Smooth muscle cell (in vitro differentiated cells): ENCODE results near the gene SMYD3. TPM values are rescaled to one million over a fixed set of nuclear protein-coding genes. Genes with fewer than 3 reads are reported as not detected.

ENCODE experiments used
- DNase-seq: peaks from one replicate; lab custom pipeline; 2025; ENCODE audit not compliant: unreplicated experiment; lab: John Stamatoyannopoulos, UW
- H2AFZ ChIP-seq: fragments of 200-600 bp; sonication (generic); 2 replicates; pipeline ENCODE4 v1.6.0; 2016; ENCODE audit warnings: antibody characterized with exemption, low read depth, mild to moderate bottlenecking
- H3F3A ChIP-seq: fragments of 200-600 bp; sonication (generic); 2 replicates; pipeline ENCODE4 v1.6.0; 2017; ENCODE audit warnings: antibody characterized with exemption, low read depth
- H3K27ac ChIP-seq: fragments of 200-600 bp; sonication (generic); 2 replicates; pipeline ENCODE4 v1.5.1; 2016; ENCODE audit warnings: low read depth, mild to moderate bottlenecking
- H3K27me3 ChIP-seq: fragments of 200-600 bp; sonication (generic); 2 replicates; pipeline ENCODE4 v1.6.1; 2016; ENCODE audit warnings: low read depth, mild to moderate bottlenecking
- H3K36me3 ChIP-seq: fragments of 200-600 bp; sonication (generic); 2 replicates; pipeline ENCODE4 v1.5.1; 2016; ENCODE audit warnings: low read depth
- H3K4me1 ChIP-seq: fragments of 200-600 bp; sonication (generic); 2 replicates; pipeline ENCODE4 v1.5.1; 2016; ENCODE audit warnings: low read depth
- H3K4me2 ChIP-seq: fragments of 200-600 bp; sonication (generic); 2 replicates; pipeline ENCODE4 v1.6.0; 2016; ENCODE audit warnings: mild to moderate bottlenecking
- H3K4me3 ChIP-seq: fragments of 200-600 bp; sonication (generic); 2 replicates; pipeline ENCODE4 v1.5.1; 2016; ENCODE audit warnings: mild to moderate bottlenecking
- H3K79me2 ChIP-seq: fragments of 200-600 bp; sonication (generic); 2 replicates; pipeline ENCODE4 v1.6.0; 2016; ENCODE audit warnings: low read depth, mild to moderate bottlenecking
- H3K9ac ChIP-seq: fragments of 200-600 bp; sonication (generic); 2 replicates; pipeline ENCODE4 v1.6.0; 2016; ENCODE audit warnings: low read depth
- H3K9me3 ChIP-seq: fragments of 200-600 bp; sonication (generic); replicated peaks from 2 replicates; pipeline ENCODE4 v1.5.1; 2016; ENCODE audit warnings: low read depth
- H4K20me1 ChIP-seq: fragments of 200-600 bp; sonication (generic); 2 replicates; pipeline ENCODE4 v1.6.0; 2016; ENCODE audit warnings: low read depth
- CTCF ChIP-seq: fragments of 200-600 bp; sonication (generic); IDR thresholded peaks from 2 replicates; pipeline ENCODE4 v1.5.1; 2017; ENCODE audit warnings: borderline replicate concordance, mild to moderate bottlenecking, antibody characterized with exemption; ENCODE audit not compliant: insufficient read depth, poor library complexity, severe bottlenecking
- WGBS: methylation state at CpG from one replicate; pipeline ENCODE4 v1.1.7; 2016; ENCODE audit warnings: low lambda C conversion rate; 5-methylcytosine and 5-hydroxymethylcytosine counted together
- polyA plus RNA-seq: library from polyadenylated mRNA; unstranded; fragments of >200 nt; fragmentation: Nextera tagmentation; extraction: Ambion mirVana; gene quantifications from 2 replicates; pipeline ENCODE4 v1.2.1, GENCODE V29; 2016
- total RNA-seq: library from RNA; depleted of rRNA; stranded (reverse); fragments of >200 nt; gene quantifications from 2 replicates; pipeline ENCODE4 v1.2.3, GENCODE V29; 2014

Gene SMYD3
- total and polyA plus RNA-seq, 2 experiments from 2014 or later, result 162 to 301 TPM

DNA sequence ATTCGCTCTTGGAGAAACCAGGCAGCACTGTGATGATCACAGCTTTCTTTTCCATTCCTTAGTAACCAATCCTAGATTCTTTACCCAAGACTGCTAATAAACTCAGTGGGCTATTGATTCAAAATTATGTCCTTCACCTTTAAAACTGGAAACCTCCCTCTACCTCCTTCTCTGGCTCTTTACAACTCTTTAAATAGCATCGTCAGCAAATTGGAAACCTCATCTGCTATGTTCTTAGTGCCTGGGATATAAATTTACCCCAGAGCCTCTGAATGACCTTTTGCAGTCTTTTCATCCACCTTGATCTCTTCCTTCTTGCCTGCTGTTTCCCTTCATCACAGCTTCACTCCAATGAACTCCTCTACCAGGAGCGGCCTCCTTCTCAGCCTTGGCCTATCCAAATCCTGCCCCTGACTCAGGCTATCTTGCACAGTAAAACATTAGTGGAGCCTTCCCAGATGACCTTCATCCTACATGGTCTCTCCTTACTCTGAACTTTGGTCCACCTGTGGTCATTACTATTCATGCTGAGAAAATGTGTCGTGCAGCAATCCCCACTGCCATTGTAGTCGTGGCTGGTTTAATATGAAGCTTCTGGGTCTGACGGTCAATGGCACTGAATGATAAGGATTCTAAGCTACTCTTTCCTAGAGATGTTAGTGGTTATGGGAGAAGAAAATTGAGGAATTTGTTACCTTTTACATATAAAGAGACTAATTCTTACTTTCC is 644.1 kb downstream of the SMYD3 start:
- Histone ChIP-seq H3K9ac (no peak overlapping the region), H3F3A (peaks cover 14% of the 10 kb centered on the region), H3K27ac (no peak overlapping the region), H2AFZ (no peak overlapping the region), H3K9me3 (no peaks in the 10 kb centered on the region), H3K36me3 (peaks cover 4% of the 10 kb centered on the region), H3K27me3 (no peaks in the 10 kb centered on the region), H3K79me2 (peaks cover 3% of the 10 kb centered on the region), H3K4me1 (peaks cover 12% of the 10 kb centered on the region), H4K20me1 (no peaks in the 10 kb centered on the region), H3K4me3 (no peak overlapping the region), H3K4me2 (no peak overlapping the region)
- no peak for TF ChIP-seq CTCF
- 91% methylated on average over 6 of the region's 6 CpGs for WGBS
- no peak for DNase-seq

DNA sequence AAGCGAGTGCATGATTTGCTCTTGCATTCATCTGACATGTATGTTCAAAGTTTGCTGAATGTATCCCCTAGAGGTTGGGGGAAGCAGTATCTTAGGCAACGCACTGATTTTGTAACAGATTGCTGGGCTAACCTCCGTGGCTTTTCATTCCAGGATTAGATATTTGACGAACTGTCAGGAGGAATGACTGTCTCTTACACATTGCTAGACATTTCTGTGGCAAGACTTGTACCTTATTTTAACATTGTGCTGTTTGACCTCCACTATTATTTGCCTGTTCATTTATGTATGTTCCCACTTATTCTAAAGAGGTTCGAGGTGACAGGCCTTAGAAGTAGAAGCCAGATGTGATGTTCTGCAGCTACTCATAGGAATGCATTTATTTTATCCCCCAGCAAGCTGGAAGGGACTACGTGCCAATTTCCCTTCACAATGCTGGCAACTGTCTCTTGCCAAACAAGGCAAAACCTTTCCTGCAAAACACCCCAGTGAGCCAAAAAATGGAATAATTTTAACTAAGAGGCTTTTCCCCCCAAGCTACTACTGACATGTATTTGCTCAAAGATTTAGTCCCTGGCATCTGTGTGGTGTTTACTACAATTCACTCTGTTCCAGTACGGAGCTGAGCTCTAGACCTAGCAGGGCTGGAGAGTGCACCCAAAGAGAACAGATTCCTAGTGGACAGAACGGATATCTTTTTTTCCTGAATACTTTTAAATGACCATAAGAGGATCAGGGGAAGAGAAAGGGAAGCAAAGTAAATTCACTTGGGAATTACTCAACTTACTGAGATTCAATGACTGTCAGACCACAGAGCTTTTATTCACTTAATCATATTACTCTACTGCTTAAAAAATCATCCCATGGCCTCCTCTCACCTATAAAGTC is 646.2 kb downstream of the SMYD3 start:
- peak overlapping the region; percentile 27 for H3K9ac ChIP-seq
- no peak for DNase-seq
- H3K4me3 ChIP-seq, result no peak overlapping the region
- no peaks in the 10 kb centered on the region for H4K20me1 ChIP-seq
- TF ChIP-seq CTCF, result no peak
- H3F3A ChIP-seq, result peaks cover 20% of the 10 kb centered on the region
- 45% methylated on average over 8 of the region's 8 CpGs for WGBS
- H3K79me2 ChIP-seq, result no peaks in the 10 kb centered on the region
- H2AFZ ChIP-seq, result no peak overlapping the region
- peak overlapping the region; percentile 85 for H3K27ac ChIP-seq
- no peaks in the 10 kb centered on the region for H3K9me3 ChIP-seq
- peaks cover 4% of the 10 kb centered on the region for H3K36me3 ChIP-seq
- H3K4me2 ChIP-seq, result peak overlapping the region; percentile 53
- H3K27me3 ChIP-seq, result no peaks in the 10 kb centered on the region
- H3K4me1 ChIP-seq, result peaks cover 20% of the 10 kb centered on the region

DNA sequence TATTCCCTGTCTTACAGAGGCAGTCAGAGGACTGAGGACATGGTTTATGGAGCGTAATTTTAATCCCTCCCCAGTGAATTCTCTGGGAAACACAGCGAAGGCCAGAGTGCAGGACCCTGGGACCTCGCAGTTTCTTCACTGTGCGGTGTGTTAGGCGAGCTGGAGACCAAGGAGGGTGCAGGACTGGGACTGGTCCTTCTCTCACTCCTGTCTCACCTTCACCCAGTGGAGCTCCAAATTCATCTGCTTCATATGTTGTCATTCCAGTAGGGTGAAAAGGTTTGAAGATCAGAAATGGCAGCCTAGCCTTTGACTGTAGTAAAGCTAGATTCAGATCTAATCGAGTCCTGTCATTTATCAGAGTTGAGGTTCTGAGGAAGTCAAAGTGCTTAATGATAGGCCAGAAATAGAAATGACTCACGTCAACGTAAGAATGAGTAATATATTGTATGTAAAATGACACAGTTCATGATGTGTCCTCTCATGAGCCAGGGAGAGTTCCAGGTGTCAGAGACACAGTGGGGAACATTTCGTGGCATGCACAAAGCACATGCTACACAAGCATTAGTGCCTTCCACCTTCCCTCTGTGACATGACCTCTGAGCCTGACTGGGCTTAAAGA is 647.5 kb downstream of the SMYD3 start:
- Histone ChIP-seq H2AFZ (no peak overlapping the region), H4K20me1 (no peaks in the 10 kb centered on the region), H3K4me1 (peaks cover 20% of the 10 kb centered on the region), H3K79me2 (no peaks in the 10 kb centered on the region), H3K36me3 (peaks cover 4% of the 10 kb centered on the region), H3F3A (peaks cover 20% of the 10 kb centered on the region), H3K4me3 (no peak overlapping the region), H3K9me3 (no peaks in the 10 kb centered on the region), H3K27ac (peak overlapping the region; percentile 85), H3K4me2 (peak overlapping the region; percentile 16), H3K9ac (peak overlapping the region; percentile 27), H3K27me3 (no peaks in the 10 kb centered on the region)
- DNase-seq, result no peak
- TF ChIP-seq CTCF, result no peak
- WGBS, result 72% methylated on average over 9 of the region's 9 CpGs
